GM12891 (cell line): ENCODE measurements around the gene LEKR1.

Experiments
- DNase-seq: peaks from one replicate; pipeline ENCODE4 v3.0.0; 2011; ENCODE audit warnings: low spot score; ENCODE audit not compliant: insufficient read length
- FAIRE-seq: peaks from 2 replicates; lab custom pipeline; 2011; peaks lifted over from hg19 to GRCh38; lab: Jason Lieb, UNC
- PAX5 ChIP-seq: IDR thresholded peaks from 2 replicates; pipeline ENCODE4 v1.6.1; 2011; ENCODE audit warnings: low read length, moderate library complexity, mild to moderate bottlenecking; ENCODE audit not compliant: insufficient read depth, severe bottlenecking
- POLR2A ChIP-seq: IDR thresholded peaks from 2 replicates; pipeline ENCODE4 v1.6.1; 2011; ENCODE audit warnings: low read depth, low read length, control low read depth
- POLR2AphosphoS5 ChIP-seq: IDR thresholded peaks from 2 replicates; pipeline ENCODE4 v1.6.1; 2011; ENCODE audit warnings: low read depth, low read length, control low read depth
- POU2F2 ChIP-seq: IDR thresholded peaks from 2 replicates; pipeline ENCODE4 v1.6.1; 2011; ENCODE audit warnings: low read depth, mild to moderate bottlenecking, control low read depth, low read length, moderate library complexity
- SPI1 ChIP-seq: IDR thresholded peaks from 2 replicates; pipeline ENCODE4 v1.6.1; 2011; ENCODE audit warnings: low read depth, low read length, control low read depth
- TAF1 ChIP-seq: IDR thresholded peaks from 2 replicates; pipeline ENCODE4 v1.6.1; 2011; ENCODE audit warnings: low read depth, low read length, control low read depth

Gene LEKR1

GRCh38 chr3:157061265-157061664, 235.1 kb downstream of the LEKR1 start:
- no peak for FAIRE-seq
- TF ChIP-seq SPI1 (no peak), POU2F2 (no peak), PAX5 (no peak), POLR2A (no peak), TAF1 (no peak), POLR2AphosphoS5 (no peak)
- no peak for DNase-seq

- TF ChIP-seq PAX5 (no peak), POLR2AphosphoS5 (no peak)
- no peak for DNase-seq
- FAIRE-seq: peak; percentile 50
Measured at GRCh38 chr3:157063469-157063868, 237.3 kb downstream of the LEKR1 start.

- FAIRE-seq: no peak
- no peak for TF ChIP-seq SPI1
- TF ChIP-seq POU2F2: no peak
- TF ChIP-seq POLR2A: no peak
- TF ChIP-seq TAF1: no peak
- no peak for TF ChIP-seq POLR2AphosphoS5
- TF ChIP-seq PAX5: no peak
- DNase-seq: no peak
Measured at GRCh38 chr3:157063926-157064325, 237.8 kb downstream of the LEKR1 start.

GRCh38 chr3:157064402-157064801, 238.2 kb downstream of the LEKR1 start:
- peak; percentile 74 for FAIRE-seq
- DNase-seq: no peak
- TF ChIP-seq SPI1 (peak; percentile 99), POU2F2 (no peak)

GRCh38 chr3:157065201-157065600, 239.0 kb downstream of the LEKR1 start:
- no peak for DNase-seq
- FAIRE-seq: peak; percentile 48
- TF ChIP-seq POLR2AphosphoS5: no peak
- TF ChIP-seq POU2F2: no peak
- no peak for TF ChIP-seq TAF1
- TF ChIP-seq SPI1: no peak
- no peak for TF ChIP-seq POLR2A
- TF ChIP-seq PAX5: no peak

GRCh38 chr3:157066335-157067098, 240.4 kb downstream of the LEKR1 start:
- no peak for TF ChIP-seq TAF1
- TF ChIP-seq POU2F2: no peak
- FAIRE-seq: no peak

GRCh38 chr3:157067114-157067513, 241.0 kb downstream of the LEKR1 start:
- FAIRE-seq: peak; percentile 84
- TF ChIP-seq POLR2A: no peak
- TF ChIP-seq PAX5: no peak
- TF ChIP-seq SPI1: no peak
- TF ChIP-seq POLR2AphosphoS5: no peak
- no peak for TF ChIP-seq POU2F2
- no peak for TF ChIP-seq TAF1
- no peak for DNase-seq

More at GRCh38 chr3:157066335-157067098, 240.4 kb downstream of the LEKR1 start:
- no peak for DNase-seq

- TF ChIP-seq POLR2A (no peak), POU2F2 (no peak), SPI1 (no peak), PAX5 (no peak), TAF1 (no peak), POLR2AphosphoS5 (no peak)
- DNase-seq: no peak
- FAIRE-seq: no peak
Measured at GRCh38 chr3:157069406-157069805, 243.3 kb downstream of the LEKR1 start.

- no peak for FAIRE-seq
- DNase-seq: no peak
- TF ChIP-seq PAX5 (no peak), SPI1 (no peak), POLR2A (no peak), POLR2AphosphoS5 (no peak), TAF1 (no peak), POU2F2 (no peak)
Measured at GRCh38 chr3:157069846-157070677, 243.9 kb downstream of the LEKR1 start.

GRCh38 chr3:157070678-157070999, 244.5 kb downstream of the LEKR1 start:
- DNase-seq: no peak
- FAIRE-seq: no peak
- TF ChIP-seq POLR2A (no peak), POLR2AphosphoS5 (no peak), SPI1 (no peak), TAF1 (no peak), PAX5 (no peak)
